Neuronal stem cell (in vitro differentiated cells): ENCODE data around the gene ZMYM2.

ENCODE experiments used
- DNase-seq: peaks from one replicate; pipeline ENCODE4 v3.0.0-alpha.2; 2013; ENCODE audit warnings: low spot score
- H2AFZ ChIP-seq: one replicate; pipeline ENCODE4 v1.6.1; 2013; ENCODE audit warnings: mild to moderate bottlenecking, low read length, inconsistent platforms
- H2AK5ac ChIP-seq: 2 replicates; pipeline ENCODE4 v1.6.1; 2013; ENCODE audit warnings: low read depth, mild to moderate bottlenecking, inconsistent platforms, low read length, moderate library complexity, mixed read lengths
- H2BK120ac ChIP-seq: 2 replicates; pipeline ENCODE4 v1.6.1; 2013; ENCODE audit warnings: low read depth, mild to moderate bottlenecking, inconsistent platforms, low read length, moderate library complexity, mixed read lengths
- H2BK12ac ChIP-seq: one replicate; pipeline ENCODE4 v1.6.1; 2013; ENCODE audit warnings: low read length, inconsistent platforms
- H2BK15ac ChIP-seq: 2 replicates; pipeline ENCODE4 v1.6.1; 2013; ENCODE audit warnings: mild to moderate bottlenecking, low read length, inconsistent platforms, mixed read lengths
- H2BK5ac ChIP-seq: one replicate; pipeline ENCODE4 v1.6.1; 2013; ENCODE audit warnings: inconsistent platforms, mild to moderate bottlenecking, low read length, moderate library complexity
- H3K14ac ChIP-seq: one replicate; pipeline ENCODE4 v1.6.1; 2013; ENCODE audit warnings: low read length, inconsistent platforms
- H3K18ac ChIP-seq: 2 replicates; pipeline ENCODE4 v1.6.1; 2013; ENCODE audit warnings: low read length, inconsistent platforms
- H3K23ac ChIP-seq: 2 replicates; pipeline ENCODE4 v1.6.1; 2013; ENCODE audit warnings: low read depth, mild to moderate bottlenecking, mixed read lengths, low read length, inconsistent platforms; ENCODE audit not compliant: poor library complexity
- H3K27ac ChIP-seq: replicated peaks from 3 replicates; pipeline ENCODE4 v1.5.1; 2013; ENCODE audit warnings: low read length, inconsistent platforms
- H3K27me3 ChIP-seq, 3 experiments: 2 replicates each; pipeline ENCODE4 v1.6.1; 2013; ENCODE audit warnings: low read length in 3 of 3, mild to moderate bottlenecking in 2 of 3, inconsistent platforms in 1 of 3, low read depth in 1 of 3, mixed read lengths in 1 of 3, moderate library complexity in 1 of 3; ENCODE audit not compliant: control insufficient read depth in 3 of 3, insufficient read depth in 3 of 3
- H3K36me3 ChIP-seq, 2 donors: replicated peaks in 1 of 2; 2 replicates each; pipeline ENCODE4 v1.6.1; 2013; ENCODE audit warnings: low read length in 2 of 2; ENCODE audit not compliant: control insufficient read depth in 2 of 2, insufficient read depth in 2 of 2
- H3K4ac ChIP-seq: 2 replicates; pipeline ENCODE4 v1.6.1; 2013; ENCODE audit warnings: inconsistent platforms, mild to moderate bottlenecking, low read length, moderate library complexity
- H3K4me1 ChIP-seq, 2 donors: 1 replicate in 1 of 2; 2 replicates in 1 of 2; pipeline ENCODE4 v1.6.1; 2013; ENCODE audit warnings: low read length in 2 of 2, low read depth in 1 of 2; ENCODE audit not compliant: control insufficient read depth in 2 of 2, insufficient read depth in 1 of 2
- H3K4me2 ChIP-seq: one replicate; pipeline ENCODE4 v1.6.1; 2013; ENCODE audit warnings: mild to moderate bottlenecking, low read length, inconsistent platforms; ENCODE audit not compliant: insufficient read depth, poor library complexity, severe bottlenecking
- H3K4me3 ChIP-seq, 2 donors: 2 replicates each; pipeline ENCODE4 v1.5.1; 2013; ENCODE audit warnings: low read length in 2 of 2, mild to moderate bottlenecking in 2 of 2, inconsistent platforms in 1 of 2, moderate library complexity in 1 of 2
- H3K79me1 ChIP-seq: one replicate; pipeline ENCODE4 v1.6.1; 2013; ENCODE audit warnings: low read depth, mild to moderate bottlenecking, inconsistent platforms, low read length, moderate library complexity
- H3K9ac ChIP-seq: one replicate; pipeline ENCODE4 v1.6.1; 2013; ENCODE audit warnings: mild to moderate bottlenecking, low read depth, low read length, inconsistent platforms; ENCODE audit not compliant: poor library complexity
- H3K9me3 ChIP-seq, 2 donors: replicated peaks in 1 of 2; 2 replicates each; pipeline versions ENCODE3 to v1.6.1; 2013; ENCODE audit warnings: low read length in 2 of 2, mild to moderate bottlenecking in 2 of 2, inconsistent platforms in 1 of 2, low read depth in 1 of 2, mixed read lengths in 1 of 2, moderate library complexity in 1 of 2; ENCODE audit not compliant: control insufficient read depth in 2 of 2, insufficient read depth in 1 of 2
- H4K8ac ChIP-seq: one replicate; pipeline ENCODE4 v1.6.1; 2013; ENCODE audit warnings: low read depth, mild to moderate bottlenecking, inconsistent platforms, low read length, moderate library complexity
- H4K91ac ChIP-seq: one replicate; pipeline ENCODE4 v1.6.1; 2013; ENCODE audit warnings: low read length, low read depth, mild to moderate bottlenecking, inconsistent platforms; ENCODE audit not compliant: poor library complexity
- WGBS, 2 donors: extraction: QIAGEN DNeasy Blood & Tissue Kit; methylation state at CpG; one replicate each; pipeline ENCODE4 v1.1.7; 2013; ENCODE audit warnings: missing lambda C conversion rate in 2 of 2, mixed read lengths in 1 of 2; ENCODE audit not compliant: insufficient read length in 2 of 2, insufficient replicate concordance in 1 of 2; ENCODE audit errors: extremely low coverage in 2 of 2; 5-methylcytosine and 5-hydroxymethylcytosine counted together

Gene ZMYM2

DNA sequence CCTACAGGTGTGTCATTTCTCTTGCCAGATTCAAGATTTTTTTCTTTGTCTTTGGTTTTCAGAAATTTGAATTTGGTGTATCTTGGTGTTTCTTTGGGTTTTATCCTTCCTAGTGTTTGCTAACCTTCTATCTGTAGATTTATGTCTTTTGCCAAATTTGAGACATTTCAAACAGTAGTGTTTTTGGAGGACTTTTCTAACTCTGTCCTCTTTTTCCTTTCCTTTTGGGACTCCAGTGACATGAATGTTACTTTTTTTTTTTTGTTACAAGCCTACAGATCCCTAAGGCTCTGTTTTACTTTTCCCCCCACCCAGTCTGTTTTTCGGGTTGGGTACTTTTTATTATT lies 58.8 kb downstream of the ZMYM2 start:
- no peak overlapping the region for H2AK5ac ChIP-seq
- peaks cover 6 to 92% of the 10 kb centered on the region in 2 donors for H3K36me3 ChIP-seq
- peaks cover 1 to 50% of the 10 kb centered on the region in 2 donors for H3K9me3 ChIP-seq
- no CpG with 5 or more reads among the region's 1 CpG for WGBS, 2 donors
- H3K14ac ChIP-seq = no peak overlapping the region
- no peaks in the 10 kb centered on the region for H3K27me3 ChIP-seq
- no peak overlapping the region for H3K4ac ChIP-seq
- H3K23ac ChIP-seq = no peak overlapping the region
- H3K4me1 ChIP-seq = no peaks in the 10 kb centered on the region
- H2BK120ac ChIP-seq = no peak overlapping the region
- H4K8ac ChIP-seq = no peak overlapping the region
- no peak overlapping the region for H3K4me2 ChIP-seq
- H2BK12ac ChIP-seq = no peak overlapping the region
- no peak overlapping the region for H3K27ac ChIP-seq
- no peak overlapping the region for H3K4me3 ChIP-seq
- peaks cover 1% of the 10 kb centered on the region for H3K79me1 ChIP-seq
- H4K91ac ChIP-seq = no peak overlapping the region
- DNase-seq = no peak
- no peak overlapping the region for H2BK5ac ChIP-seq
- no peak overlapping the region for H3K9ac ChIP-seq
- no peak overlapping the region for H3K18ac ChIP-seq
- H2AFZ ChIP-seq = no peak overlapping the region
- no peak overlapping the region for H2BK15ac ChIP-seq

DNA sequence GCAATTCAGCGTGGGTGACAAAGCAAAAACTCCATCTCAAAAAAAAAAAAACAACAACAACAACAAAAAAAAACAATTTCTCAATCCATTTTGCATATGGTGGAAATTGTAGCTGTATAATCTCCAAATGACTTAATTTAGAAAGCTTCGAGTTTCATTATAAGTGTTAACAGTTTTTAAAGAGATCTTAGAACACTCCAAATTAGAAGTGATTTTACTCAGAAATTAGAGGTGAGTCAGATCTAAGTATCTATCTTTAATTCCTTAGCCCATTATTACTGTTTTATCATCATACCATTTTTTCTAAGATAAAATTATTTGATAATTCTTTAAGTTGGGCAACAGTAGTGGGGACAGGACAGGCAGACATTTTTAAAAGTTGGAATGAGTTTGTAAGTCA lies 60.5 kb downstream of the ZMYM2 start:
- no peak for DNase-seq
- H2BK15ac ChIP-seq = no peak overlapping the region
- no peak overlapping the region for H3K4ac ChIP-seq
- peaks cover 1 to 36% of the 10 kb centered on the region in 2 donors for H3K9me3 ChIP-seq
- no peak overlapping the region for H3K27ac ChIP-seq
- H2AK5ac ChIP-seq = no peak overlapping the region
- peaks cover 4 to 92% of the 10 kb centered on the region in 2 donors for H3K36me3 ChIP-seq
- H4K8ac ChIP-seq = no peak overlapping the region
- no CpG with 5 or more reads among the region's 2 CpGs for WGBS, 2 donors
- H3K27me3 ChIP-seq = no peaks in the 10 kb centered on the region
- no peak overlapping the region for H3K4me3 ChIP-seq
- no peak overlapping the region for H3K18ac ChIP-seq
- H2BK5ac ChIP-seq = no peak overlapping the region
- no peak overlapping the region for H3K14ac ChIP-seq
- no peak overlapping the region for H2AFZ ChIP-seq
- no peak overlapping the region for H3K23ac ChIP-seq
- no peak overlapping the region for H4K91ac ChIP-seq
- no peak overlapping the region for H3K9ac ChIP-seq
- H3K79me1 ChIP-seq = peaks cover 1% of the 10 kb centered on the region
- H2BK12ac ChIP-seq = no peak overlapping the region
- H2BK120ac ChIP-seq = no peak overlapping the region
- no peak overlapping the region for H3K4me2 ChIP-seq
- H3K4me1 ChIP-seq = no peaks in the 10 kb centered on the region

DNA sequence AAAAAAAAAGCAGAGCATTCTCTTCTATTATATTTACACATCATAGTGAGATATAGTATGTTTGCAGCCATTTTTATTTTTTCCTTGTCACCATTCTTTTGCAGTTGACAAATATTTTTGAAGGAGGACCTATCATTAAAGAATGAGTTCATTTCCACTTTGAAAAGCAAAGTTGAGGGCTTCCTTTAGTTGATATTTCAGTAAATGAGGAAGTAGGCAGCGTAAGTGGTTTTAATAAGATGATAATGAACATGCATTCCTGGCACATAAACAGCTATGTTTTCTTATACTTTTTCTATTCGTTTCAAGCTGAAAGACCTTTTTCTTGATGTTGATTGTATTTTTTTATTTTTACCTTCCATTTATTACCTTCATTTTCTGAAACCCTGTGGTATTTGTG lies 66.2 kb downstream of the ZMYM2 start:
- no peak overlapping the region for H3K14ac ChIP-seq
- no peak overlapping the region for H3K9ac ChIP-seq
- H3K4me3 ChIP-seq = no peak overlapping the region
- H3K4ac ChIP-seq = no peak overlapping the region
- no peak overlapping the region for H4K91ac ChIP-seq
- H3K23ac ChIP-seq = no peak overlapping the region
- no peak overlapping the region for H2AFZ ChIP-seq
- H3K36me3 ChIP-seq = peaks cover 4 to 95% of the 10 kb centered on the region in 2 donors
- no peak overlapping the region for H2BK12ac ChIP-seq
- H2BK15ac ChIP-seq = no peak overlapping the region
- no CpG with 5 or more reads among the region's 2 CpGs for WGBS, 2 donors
- no peak overlapping the region for H4K8ac ChIP-seq
- H2AK5ac ChIP-seq = no peak overlapping the region
- H3K27me3 ChIP-seq = no peaks in the 10 kb centered on the region
- H3K18ac ChIP-seq = no peak overlapping the region
- no peak overlapping the region for H3K4me2 ChIP-seq
- DNase-seq = no peak
- no peak overlapping the region for H2BK120ac ChIP-seq
- no peak overlapping the region for H2BK5ac ChIP-seq
- H3K27ac ChIP-seq = no peak overlapping the region
- H3K79me1 ChIP-seq = no peaks in the 10 kb centered on the region
- H3K9me3 ChIP-seq = no peaks in the 10 kb centered on the region
- H3K4me1 ChIP-seq = no peaks in the 10 kb centered on the region

GRCh38 chr13:20028953-20029352 lies 70.4 kb downstream of the ZMYM2 start:
- H3K27me3 ChIP-seq = no peaks in the 10 kb centered on the region
- no peak overlapping the region for H2BK120ac ChIP-seq
- no peaks in the 10 kb centered on the region for H3K4me1 ChIP-seq
- no peak overlapping the region for H3K18ac ChIP-seq
- H3K36me3 ChIP-seq = peaks cover 4 to 92% of the 10 kb centered on the region in 2 donors
- H2AK5ac ChIP-seq = no peak overlapping the region
- H3K4ac ChIP-seq = no peak overlapping the region
- no peak overlapping the region for H3K4me2 ChIP-seq
- no peak overlapping the region for H3K23ac ChIP-seq
- H3K9me3 ChIP-seq = no peaks in the 10 kb centered on the region
- no peak overlapping the region for H3K9ac ChIP-seq
- H3K14ac ChIP-seq = no peak overlapping the region
- no peak overlapping the region for H2BK15ac ChIP-seq
- no peak overlapping the region for H3K4me3 ChIP-seq
- no peak overlapping the region for H2AFZ ChIP-seq
- H2BK12ac ChIP-seq = no peak overlapping the region
- no peak for DNase-seq
- no CpG with 5 or more reads among the region's 4 CpGs for WGBS, 2 donors
- no peaks in the 10 kb centered on the region for H3K79me1 ChIP-seq
- H4K91ac ChIP-seq = no peak overlapping the region
- no peak overlapping the region for H2BK5ac ChIP-seq
- H3K27ac ChIP-seq = no peak overlapping the region
- no peak overlapping the region for H4K8ac ChIP-seq
